ENCODE data around the gene MIDN.
A peak's percentile ranks its signal among the peaks of the same experiment; 100 is the strongest.
"Not testable (repeated sequence)": the region's sequence is repeated elsewhere in the genome, so short reads cannot be mapped to it uniquely, and the experiment has no call there.

MIDN gene

GRCh38 chr19:1248139-1248785 lies at the start of gene MIDN:
MIDN (plus strand) TSS chr19:1248583; CDS start chr19:1250297, 1,714 bp downstream.
- peak in 46 of 56 donors; percentile 32 to 89 (median 71) for DNase-seq

GRCh38 chr19:1199531-1199930 lies 48.9 kb upstream of the MIDN start:
- no peak for DNase-seq

GRCh38 chr19:1200614-1201013 lies 47.8 kb upstream of the MIDN start:
- not testable (repeated sequence) for DNase-seq

GRCh38 chr19:1205114-1206099 lies 43.0 kb upstream of the MIDN start, which contains the start of gene STK11:
STK11 (plus strand) TSS chr19:1205778; CDS start chr19:1206914, 1,136 bp downstream.
- peak; percentile 75 to 99 (median 97) for DNase-seq

GRCh38 chr19:1206150-1206863 lies 42.1 kb upstream of the MIDN start:
- DNase-seq = no peak

- peak in 7 of 56 donors; percentile 25 to 46 (median 43) for DNase-seq
These were observed 41.4 kb upstream of the MIDN start for GRCh38 chr19:1206864-1207450.

DNA sequence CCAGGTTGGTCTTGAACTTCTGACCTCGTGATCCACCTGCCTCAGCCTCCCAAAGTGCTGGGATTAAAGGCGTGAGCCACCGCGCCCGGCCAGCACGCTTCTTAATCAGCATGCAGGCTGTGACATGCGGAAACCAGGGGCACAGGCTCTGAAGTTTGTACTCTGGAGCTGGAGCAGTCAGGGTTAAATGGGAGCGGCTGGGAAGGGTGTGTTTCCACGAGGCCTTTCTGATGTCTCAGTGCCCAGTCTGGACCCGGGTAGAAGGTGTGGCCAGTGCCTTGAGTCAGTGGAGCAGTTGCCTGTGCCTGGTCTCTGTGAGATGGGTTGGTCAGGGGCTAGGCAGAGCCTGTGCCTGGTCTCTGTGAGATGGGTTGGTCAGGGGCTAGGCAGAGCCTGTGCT lies 39.6 kb upstream of the MIDN start:
- not testable (repeated sequence) for DNase-seq

- peak in 48 of 56 donors; percentile 12 to 82 (median 54) for DNase-seq
These were observed 38.2 kb upstream of the MIDN start for GRCh38 chr19:1210227-1210538.

DNA sequence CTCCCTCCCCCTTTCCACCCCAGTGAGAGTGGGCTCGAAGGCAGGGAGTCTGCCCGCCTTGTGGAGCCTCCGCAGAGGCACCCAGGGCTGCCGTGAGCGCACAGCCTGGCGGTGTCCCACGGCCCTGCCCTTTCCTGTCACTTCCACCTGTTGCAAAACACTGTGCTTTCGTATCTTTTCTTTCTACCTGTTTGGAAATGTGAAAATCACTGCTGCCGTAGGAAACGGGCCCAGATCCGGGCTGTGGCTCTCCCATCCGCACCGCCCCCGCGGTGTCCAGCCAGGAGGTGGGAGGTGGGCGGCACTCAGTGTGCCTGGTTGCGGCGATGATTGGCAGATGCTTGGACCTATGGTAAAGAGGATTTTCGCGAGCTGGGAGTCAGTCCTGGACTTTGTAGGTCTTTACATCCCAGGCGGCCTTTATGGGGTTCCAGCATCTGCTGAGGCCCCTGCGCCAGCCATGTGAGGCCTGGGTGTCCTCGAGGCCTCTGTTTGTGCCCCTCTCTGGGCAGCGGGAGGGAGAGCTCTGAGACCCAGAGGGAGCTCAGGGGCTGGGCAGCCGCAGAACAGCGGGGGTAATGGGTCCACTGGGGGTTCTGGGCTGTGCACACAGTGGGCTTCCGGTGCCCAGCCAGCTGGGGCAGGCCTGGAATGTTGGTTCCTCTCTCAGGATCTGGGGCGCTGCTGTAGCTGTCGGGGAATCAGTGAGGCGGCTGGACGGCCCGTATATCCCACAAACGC lies 36.7 kb upstream of the MIDN start:
- DNase-seq = no peak

- peak in 32 of 56 donors; percentile 5 to 68 (median 34) for DNase-seq
These were observed 34.7 kb upstream of the MIDN start for GRCh38 chr19:1213391-1214286.

GRCh38 chr19:1214299-1214861 lies 34.0 kb upstream of the MIDN start:
- DNase-seq = no peak

DNA sequence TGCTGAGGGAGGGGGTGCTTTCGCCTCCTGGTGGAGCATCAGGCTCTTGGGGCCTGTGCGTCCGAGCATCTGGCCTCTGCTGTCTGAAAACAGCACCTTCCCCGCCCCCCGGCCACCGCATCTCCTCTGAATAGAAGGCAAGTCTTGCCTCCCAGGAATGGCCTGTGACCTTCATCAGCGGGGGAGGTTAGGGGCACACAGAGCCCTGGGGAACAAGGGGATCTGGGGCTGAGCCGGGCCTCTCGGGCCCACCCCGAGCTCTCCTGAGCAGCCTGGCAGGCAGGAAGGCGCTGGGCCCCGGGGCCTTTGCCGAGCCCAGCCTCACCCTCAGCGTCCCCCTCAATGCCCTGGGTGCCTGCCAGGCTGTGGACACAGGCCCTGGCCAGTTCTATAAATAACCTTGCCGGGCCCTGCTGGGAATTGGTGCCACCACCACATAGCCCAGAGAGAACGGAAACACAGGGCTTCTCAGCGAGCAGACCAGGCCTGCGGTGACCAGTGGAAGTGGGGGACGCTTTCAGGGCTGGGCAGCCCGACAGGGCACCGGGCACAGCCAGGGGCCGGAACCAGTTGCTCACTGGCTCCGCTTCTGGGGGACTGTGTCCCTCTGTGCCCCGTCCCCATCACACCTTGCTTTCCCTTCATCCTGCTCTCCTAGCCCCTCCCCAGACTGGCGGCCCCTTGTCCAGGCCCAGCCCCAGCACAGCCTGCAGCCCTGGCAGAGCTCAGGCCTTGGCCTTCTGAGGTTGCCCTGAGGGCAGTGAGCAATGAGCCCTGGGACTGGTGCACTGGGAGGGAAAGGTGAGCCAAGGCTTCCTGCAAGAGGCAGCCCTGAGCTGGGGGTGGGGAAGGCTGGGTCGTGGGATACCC lies 33.3 kb upstream of the MIDN start:
- peak in 43 of 56 donors; percentile 13 to 80 (median 50) for DNase-seq

DNA sequence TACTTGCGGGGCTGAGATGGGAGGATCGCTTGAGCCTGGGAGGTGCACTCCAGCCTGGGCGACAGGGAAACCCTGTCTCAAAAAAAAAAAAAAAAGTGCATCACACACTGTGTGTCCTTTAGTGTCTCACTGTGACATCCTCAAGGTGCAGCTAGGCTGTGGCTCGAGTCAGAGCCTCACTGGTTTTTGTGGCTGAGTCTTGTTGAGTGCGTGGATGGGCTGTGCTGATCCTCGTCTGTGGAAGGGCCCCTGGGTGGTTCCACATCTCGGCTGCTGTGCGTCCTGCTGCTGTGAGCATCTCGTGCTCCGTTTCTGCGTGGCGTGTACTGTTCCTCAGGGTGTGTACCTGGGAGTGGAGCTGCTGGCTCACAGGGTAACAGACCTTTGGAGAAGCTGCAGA lies 31.6 kb upstream of the MIDN start:
- no peak for DNase-seq

- no peak for DNase-seq
These were observed 31.0 kb upstream of the MIDN start for GRCh38 chr19:1217366-1217765.

DNA sequence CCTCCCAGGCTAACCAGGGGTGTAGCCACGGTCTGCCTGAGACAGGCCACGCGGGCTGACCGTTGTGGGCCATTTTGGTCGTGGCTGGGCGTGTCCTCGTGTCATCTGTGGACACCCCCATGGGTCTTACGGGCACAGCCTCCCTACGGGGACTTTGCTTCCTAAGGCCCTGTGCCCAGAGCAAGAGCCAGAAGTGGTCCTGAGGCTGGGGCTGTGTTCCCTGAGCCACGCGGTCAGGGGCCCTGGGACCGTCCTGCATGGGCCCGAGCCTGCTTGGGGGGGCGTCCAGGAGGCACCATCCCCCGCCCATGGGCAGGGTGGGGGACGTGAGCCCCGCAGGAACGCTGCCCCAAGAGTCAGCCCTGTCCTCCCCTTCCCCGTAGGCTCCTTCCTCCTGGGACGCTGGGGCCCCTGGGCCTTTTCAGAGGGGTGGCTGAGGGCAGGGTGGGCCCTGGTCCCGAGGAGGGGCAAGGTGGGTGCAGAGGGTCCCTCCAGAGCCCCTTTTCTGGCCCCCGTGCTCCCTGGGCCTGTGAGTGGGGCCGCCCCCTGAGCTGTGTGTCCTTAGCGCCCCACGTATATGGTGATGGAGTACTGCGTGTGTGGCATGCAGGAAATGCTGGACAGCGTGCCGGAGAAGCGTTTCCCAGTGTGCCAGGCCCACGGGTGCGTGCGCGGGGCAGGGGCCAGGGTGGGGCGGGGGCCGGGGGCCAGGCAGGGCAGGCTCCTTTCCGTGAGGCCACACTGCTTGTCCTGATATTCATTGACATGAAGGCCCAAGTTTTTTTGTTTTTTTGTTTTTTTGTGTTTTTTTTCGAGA lies 29.4 kb upstream of the MIDN start:
- DNase-seq = no peak

- no peak for DNase-seq
These were observed 28.5 kb upstream of the MIDN start for GRCh38 chr19:1219786-1220476.

Data from nucleus accumbens (tissue), 56 donors.